ENCODE results near the gene RALGAPA2. TPM values are rescaled to one million over a fixed set of nuclear protein-coding genes. Genes with fewer than 3 reads are reported as not detected.

The RALGAPA2 gene
- total and polyA plus RNA-seq, 2 donors from 2014 or later, result 5.9 to 66.7 TPM

- FAIRE-seq, result no peak
- Histone ChIP-seq H3K9me3 (ENCODE audit: control insufficient read depth in 2 of 3, insufficient read depth in 1 of 3, low read length in 3 of 3) (no peaks in the 10 kb centered on the region), H3K27me3 (ENCODE audit: control insufficient read depth, insufficient read depth, low read length) (no peaks in the 10 kb centered on the region), H3K4me3 (ENCODE audit: low read length in 3 of 3) (no peak overlapping the region), H3K36me3 (ENCODE audit: control insufficient read depth in 2 of 3, insufficient read depth in 3 of 3, low read length in 3 of 3) (peaks cover 0 to 2% (median 0%) of the 10 kb centered on the region in 3 donors), H3K9ac (ENCODE audit: low read length in 3 of 3) (no peak overlapping the region), H3K27ac (ENCODE audit: low read depth in 2 of 2, low read length in 2 of 2) (no peak overlapping the region), H3K4me1 (ENCODE audit: control insufficient read depth in 2 of 3, insufficient read depth in 2 of 3, low read depth in 1 of 3, low read length in 3 of 3) (peaks cover 0 to 4% (median 1%) of the 10 kb centered on the region in 3 donors)
- intact Hi-C loops (cut with DNase I), result no loop called here
- TF ChIP-seq CTCF (IDR thresholded peaks at IDR 0.05; ENCODE audit: borderline replicate concordance, extremely low read depth, insufficient read depth), result no peak
- DNase-seq, result no peak
These were observed 317.4 kb downstream of the RALGAPA2 start for GRCh38 chr20:20395087-20395486.

GRCh38 chr20:20393207-20394120 lies 319.0 kb downstream of the RALGAPA2 start:
- FAIRE-seq (no peak), DNase-seq (peak in 1 of 5 donors; percentile 60)
- H3K4me3 ChIP-seq (ENCODE audit: low read length in 3 of 3), result no peak overlapping the region
- H3K9me3 ChIP-seq (ENCODE audit: control insufficient read depth in 2 of 3, insufficient read depth in 1 of 3, low read length in 3 of 3), result no peaks in the 10 kb centered on the region
- no peaks in the 10 kb centered on the region for H3K27me3 ChIP-seq (ENCODE audit: control insufficient read depth, insufficient read depth, low read length)
- no peak for TF ChIP-seq CTCF (IDR thresholded peaks at IDR 0.05; ENCODE audit: borderline replicate concordance, extremely low read depth, insufficient read depth)
- H3K36me3 ChIP-seq (ENCODE audit: control insufficient read depth in 2 of 3, insufficient read depth in 3 of 3, low read length in 3 of 3), result peaks cover 0 to 5% (median 0%) of the 10 kb centered on the region in 3 donors
- no peaks in the 10 kb centered on the region for H3K4me1 ChIP-seq (ENCODE audit: control insufficient read depth in 2 of 3, insufficient read depth in 2 of 3, low read depth in 1 of 3, low read length in 3 of 3)
- intact Hi-C loops (cut with DNase I), result no loop called here
- H3K9ac ChIP-seq (ENCODE audit: low read length in 3 of 3), result no peak overlapping the region
- no peak overlapping the region for H3K27ac ChIP-seq (ENCODE audit: low read depth in 2 of 2, low read length in 2 of 2)

GRCh38 chr20:20391766-20392165 lies 320.7 kb downstream of the RALGAPA2 start:
- intact Hi-C loops (cut with DNase I), result no loop called here
- Histone ChIP-seq H3K9me3 (ENCODE audit: control insufficient read depth in 2 of 3, insufficient read depth in 1 of 3, low read length in 3 of 3) (no peaks in the 10 kb centered on the region), H3K9ac (ENCODE audit: low read length in 3 of 3) (no peak overlapping the region), H3K36me3 (ENCODE audit: control insufficient read depth in 2 of 3, insufficient read depth in 3 of 3, low read length in 3 of 3) (peaks cover 0 to 3% (median 0%) of the 10 kb centered on the region in 3 donors), H3K4me3 (ENCODE audit: low read length in 3 of 3) (no peak overlapping the region), H3K27ac (ENCODE audit: low read depth in 2 of 2, low read length in 2 of 2) (no peak overlapping the region), H3K27me3 (ENCODE audit: control insufficient read depth, insufficient read depth, low read length) (no peaks in the 10 kb centered on the region), H3K4me1 (ENCODE audit: control insufficient read depth in 2 of 3, insufficient read depth in 2 of 3, low read depth in 1 of 3, low read length in 3 of 3) (no peaks in the 10 kb centered on the region)
- no peak for TF ChIP-seq CTCF (IDR thresholded peaks at IDR 0.05; ENCODE audit: borderline replicate concordance, extremely low read depth, insufficient read depth)
- FAIRE-seq (no peak), DNase-seq (no peak)

Data from kidney (tissue), 14 donors.